GM12864 (cell line): Measurements from ENCODE around the gene MCAM.
A peak's percentile ranks its signal among the peaks of the same experiment; 100 is the strongest.

Experiments used
- DNase-seq: peaks from one replicate; pipeline ENCODE4 v3.0.0-alpha.2; 2011; ENCODE audit warnings: low read depth
- H3K4me3 ChIP-seq: 2 replicates; pipeline ENCODE4 v1.5.1; 2011; ENCODE audit warnings: mild to moderate bottlenecking, low read depth, low read length, control low read depth
- TF ChIP-seq, protein P1 (sequence below): IDR thresholded peaks from 2 replicates; pipeline ENCODE4 v1.5.1; 2011; ENCODE audit warnings: low read depth, mild to moderate bottlenecking, moderate library complexity, low read length, control low read depth, inconsistent platforms; ENCODE audit errors: missing control alignments

The MCAM gene, protein sequence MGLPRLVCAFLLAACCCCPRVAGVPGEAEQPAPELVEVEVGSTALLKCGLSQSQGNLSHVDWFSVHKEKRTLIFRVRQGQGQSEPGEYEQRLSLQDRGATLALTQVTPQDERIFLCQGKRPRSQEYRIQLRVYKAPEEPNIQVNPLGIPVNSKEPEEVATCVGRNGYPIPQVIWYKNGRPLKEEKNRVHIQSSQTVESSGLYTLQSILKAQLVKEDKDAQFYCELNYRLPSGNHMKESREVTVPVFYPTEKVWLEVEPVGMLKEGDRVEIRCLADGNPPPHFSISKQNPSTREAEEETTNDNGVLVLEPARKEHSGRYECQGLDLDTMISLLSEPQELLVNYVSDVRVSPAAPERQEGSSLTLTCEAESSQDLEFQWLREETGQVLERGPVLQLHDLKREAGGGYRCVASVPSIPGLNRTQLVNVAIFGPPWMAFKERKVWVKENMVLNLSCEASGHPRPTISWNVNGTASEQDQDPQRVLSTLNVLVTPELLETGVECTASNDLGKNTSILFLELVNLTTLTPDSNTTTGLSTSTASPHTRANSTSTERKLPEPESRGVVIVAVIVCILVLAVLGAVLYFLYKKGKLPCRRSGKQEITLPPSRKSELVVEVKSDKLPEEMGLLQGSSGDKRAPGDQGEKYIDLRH

GRCh38 chr11:119316729-119317591, at the start of gene MCAM:
Gene MCAM, minus strand, starts transcription at chr11:119317130. Its CDS starts 29 bp downstream, at chr11:119317101.
- no peak for DNase-seq
- H3K4me3 ChIP-seq: peak within 1 kb of the TSS; percentile 55
- TF ChIP-seq, protein P1, sequence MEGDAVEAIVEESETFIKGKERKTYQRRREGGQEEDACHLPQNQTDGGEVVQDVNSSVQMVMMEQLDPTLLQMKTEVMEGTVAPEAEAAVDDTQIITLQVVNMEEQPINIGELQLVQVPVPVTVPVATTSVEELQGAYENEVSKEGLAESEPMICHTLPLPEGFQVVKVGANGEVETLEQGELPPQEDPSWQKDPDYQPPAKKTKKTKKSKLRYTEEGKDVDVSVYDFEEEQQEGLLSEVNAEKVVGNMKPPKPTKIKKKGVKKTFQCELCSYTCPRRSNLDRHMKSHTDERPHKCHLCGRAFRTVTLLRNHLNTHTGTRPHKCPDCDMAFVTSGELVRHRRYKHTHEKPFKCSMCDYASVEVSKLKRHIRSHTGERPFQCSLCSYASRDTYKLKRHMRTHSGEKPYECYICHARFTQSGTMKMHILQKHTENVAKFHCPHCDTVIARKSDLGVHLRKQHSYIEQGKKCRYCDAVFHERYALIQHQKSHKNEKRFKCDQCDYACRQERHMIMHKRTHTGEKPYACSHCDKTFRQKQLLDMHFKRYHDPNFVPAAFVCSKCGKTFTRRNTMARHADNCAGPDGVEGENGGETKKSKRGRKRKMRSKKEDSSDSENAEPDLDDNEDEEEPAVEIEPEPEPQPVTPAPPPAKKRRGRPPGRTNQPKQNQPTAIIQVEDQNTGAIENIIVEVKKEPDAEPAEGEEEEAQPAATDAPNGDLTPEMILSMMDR: no peak

- no peak for DNase-seq
- TF ChIP-seq, protein P1: no peak
- H3K4me3 ChIP-seq: no peak overlapping the region
Observed at GRCh38 chr11:119365071-119365591, 48.2 kb upstream of the MCAM start.

DNA sequence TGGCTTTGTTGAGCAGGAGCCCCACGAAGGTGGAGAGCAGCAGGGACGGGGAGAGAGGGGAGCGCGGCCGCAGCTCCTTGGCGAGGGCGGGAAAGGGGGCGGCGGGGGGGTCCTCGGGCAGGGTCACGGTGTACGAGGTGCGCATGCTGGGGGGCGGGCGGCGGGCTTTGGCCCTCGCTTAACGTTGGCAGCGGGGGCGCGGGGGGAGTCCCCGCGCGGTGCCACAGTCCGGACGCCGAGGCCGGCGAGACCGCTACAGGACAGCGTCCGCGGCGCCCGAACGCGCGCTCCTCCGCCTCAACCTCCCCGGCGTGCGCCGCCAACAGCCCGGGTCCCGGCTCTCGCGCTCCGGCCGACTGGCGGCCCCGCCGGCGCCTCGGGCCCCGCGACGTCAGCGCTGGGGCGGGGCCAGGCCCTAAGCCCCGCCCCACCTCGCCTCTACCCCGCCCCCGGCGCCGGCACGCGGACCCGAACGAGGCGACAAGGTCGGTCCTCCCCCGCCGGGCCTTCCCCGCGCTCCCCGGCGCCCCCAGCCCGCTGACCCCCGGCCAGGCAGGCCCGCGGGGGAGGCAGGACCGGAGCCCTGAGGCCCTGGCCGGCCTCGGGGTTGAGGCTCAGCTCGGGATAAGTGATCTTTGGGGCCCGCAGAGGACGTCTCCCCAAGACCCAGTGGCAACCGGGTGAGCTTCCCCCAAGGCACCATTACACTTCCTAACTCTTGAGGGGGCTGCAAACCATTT, 47.1 kb upstream of the MCAM start:
- DNase-seq: no peak
- no peak overlapping the region; the same call in 1 of the 2 replicates for H3K4me3 ChIP-seq
- TF ChIP-seq, protein P1: no peak

- no peak overlapping the region for H3K4me3 ChIP-seq
- TF ChIP-seq, protein P1: no peak
- DNase-seq: no peak
Observed at GRCh38 chr11:119363081-119363850, 46.3 kb upstream of the MCAM start.

- TF ChIP-seq, protein P1: no peak
- no peak for DNase-seq
- H3K4me3 ChIP-seq: no peak overlapping the region
Observed at GRCh38 chr11:119362741-119363080, 45.8 kb upstream of the MCAM start.
